ENCODE results near the gene SMIM23.
A peak's percentile ranks its signal among the peaks of the same experiment; 100 is the strongest.

The SMIM23 gene

DNA sequence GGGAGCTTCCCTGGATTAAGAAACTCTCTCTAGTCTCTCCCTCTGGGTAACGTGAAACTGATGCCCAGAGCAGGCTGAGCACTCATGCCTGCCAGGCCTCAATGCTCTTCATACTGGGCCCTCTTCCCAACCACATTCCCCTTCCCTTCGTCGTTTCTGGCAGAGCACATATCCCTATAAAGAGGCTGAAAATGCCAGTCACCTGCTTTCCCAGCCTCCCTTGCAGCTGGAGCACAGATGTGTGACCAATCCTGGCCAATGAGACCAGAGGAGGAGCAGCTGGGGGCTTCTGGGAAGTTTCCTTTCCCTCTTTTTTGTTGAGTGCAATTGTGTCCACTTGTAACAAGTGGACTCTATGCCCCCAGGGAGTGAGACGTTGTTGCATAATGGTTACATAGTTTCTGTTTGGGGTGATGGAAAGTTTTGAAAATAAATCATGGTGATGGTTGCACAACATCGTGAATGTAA, 30.2 kb upstream of the SMIM23 start:
- no peak for DNase-seq (ENCODE audit: extremely low read depth, low read depth)
- TF ChIP-seq, protein P1, sequence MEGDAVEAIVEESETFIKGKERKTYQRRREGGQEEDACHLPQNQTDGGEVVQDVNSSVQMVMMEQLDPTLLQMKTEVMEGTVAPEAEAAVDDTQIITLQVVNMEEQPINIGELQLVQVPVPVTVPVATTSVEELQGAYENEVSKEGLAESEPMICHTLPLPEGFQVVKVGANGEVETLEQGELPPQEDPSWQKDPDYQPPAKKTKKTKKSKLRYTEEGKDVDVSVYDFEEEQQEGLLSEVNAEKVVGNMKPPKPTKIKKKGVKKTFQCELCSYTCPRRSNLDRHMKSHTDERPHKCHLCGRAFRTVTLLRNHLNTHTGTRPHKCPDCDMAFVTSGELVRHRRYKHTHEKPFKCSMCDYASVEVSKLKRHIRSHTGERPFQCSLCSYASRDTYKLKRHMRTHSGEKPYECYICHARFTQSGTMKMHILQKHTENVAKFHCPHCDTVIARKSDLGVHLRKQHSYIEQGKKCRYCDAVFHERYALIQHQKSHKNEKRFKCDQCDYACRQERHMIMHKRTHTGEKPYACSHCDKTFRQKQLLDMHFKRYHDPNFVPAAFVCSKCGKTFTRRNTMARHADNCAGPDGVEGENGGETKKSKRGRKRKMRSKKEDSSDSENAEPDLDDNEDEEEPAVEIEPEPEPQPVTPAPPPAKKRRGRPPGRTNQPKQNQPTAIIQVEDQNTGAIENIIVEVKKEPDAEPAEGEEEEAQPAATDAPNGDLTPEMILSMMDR (IDR thresholded peaks at IDR 0.05; ENCODE audit: low read depth, low read length, missing control alignments) = no peak
- no peak overlapping the region for H3K4me3 ChIP-seq (replicated peaks; ENCODE audit: low read depth, low read length)

DNA sequence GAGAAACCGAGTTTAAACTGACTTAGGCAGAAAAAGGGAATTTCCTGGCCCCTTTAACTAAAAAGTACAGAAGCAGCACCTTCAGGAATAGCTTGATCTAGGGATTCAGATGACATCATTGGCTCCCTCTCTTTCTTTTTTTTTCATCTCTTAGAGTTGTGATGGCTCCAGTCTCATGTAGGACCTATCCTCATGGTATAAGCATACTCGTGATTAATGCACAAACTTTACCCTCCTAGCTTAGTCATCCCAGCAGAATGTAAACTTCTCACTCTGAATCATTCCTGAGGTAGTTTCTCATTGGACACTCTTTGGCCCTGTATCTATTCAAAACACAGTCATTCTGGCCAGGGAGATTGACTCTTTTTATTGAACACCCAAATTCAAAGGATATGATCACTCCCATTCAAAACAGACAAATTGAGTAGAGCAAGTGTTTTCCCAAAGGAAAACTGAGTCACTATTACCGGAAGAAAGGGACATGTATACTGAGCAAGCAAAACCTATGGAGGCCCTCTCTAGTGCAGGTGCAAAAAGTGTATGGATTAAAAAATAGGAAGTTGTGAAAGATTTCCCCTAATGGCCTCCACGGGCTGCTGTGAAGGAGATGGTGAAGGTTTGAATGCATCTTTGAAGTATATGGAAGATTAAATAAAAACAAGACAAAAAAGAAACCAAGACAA, 27.6 kb upstream of the SMIM23 start:
- DNase-seq (ENCODE audit: extremely low read depth, low read depth) = peak; percentile 86
- TF ChIP-seq, protein P1 (IDR thresholded peaks at IDR 0.05; ENCODE audit: low read depth, low read length, missing control alignments) = no peak
- H3K4me3 ChIP-seq (replicated peaks; ENCODE audit: low read depth, low read length) = no peak overlapping the region

DNA sequence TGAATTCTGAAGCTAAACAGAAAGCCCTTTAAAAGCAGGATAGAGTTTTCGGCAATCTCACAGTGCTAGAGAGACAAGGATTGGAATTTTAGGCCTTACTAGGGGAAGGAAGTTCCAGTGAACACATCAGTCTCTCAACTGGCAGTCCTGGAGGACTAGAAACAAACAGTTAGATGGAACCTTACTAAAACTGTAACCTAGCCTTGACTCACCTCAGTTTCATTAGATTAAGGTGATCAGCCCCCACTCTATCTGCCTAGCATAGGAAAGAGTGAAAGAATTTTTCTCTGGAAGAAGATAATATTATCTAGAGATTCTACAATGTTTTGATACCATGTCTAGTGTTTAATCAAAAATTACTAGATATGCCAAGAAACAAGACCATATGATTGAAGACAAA, 25.8 kb upstream of the SMIM23 start:
- TF ChIP-seq, protein P1 (IDR thresholded peaks at IDR 0.05; ENCODE audit: low read depth, low read length, missing control alignments) = no peak
- DNase-seq (ENCODE audit: extremely low read depth, low read depth) = no peak
- no peak overlapping the region for H3K4me3 ChIP-seq (replicated peaks; ENCODE audit: low read depth, low read length)

DNA sequence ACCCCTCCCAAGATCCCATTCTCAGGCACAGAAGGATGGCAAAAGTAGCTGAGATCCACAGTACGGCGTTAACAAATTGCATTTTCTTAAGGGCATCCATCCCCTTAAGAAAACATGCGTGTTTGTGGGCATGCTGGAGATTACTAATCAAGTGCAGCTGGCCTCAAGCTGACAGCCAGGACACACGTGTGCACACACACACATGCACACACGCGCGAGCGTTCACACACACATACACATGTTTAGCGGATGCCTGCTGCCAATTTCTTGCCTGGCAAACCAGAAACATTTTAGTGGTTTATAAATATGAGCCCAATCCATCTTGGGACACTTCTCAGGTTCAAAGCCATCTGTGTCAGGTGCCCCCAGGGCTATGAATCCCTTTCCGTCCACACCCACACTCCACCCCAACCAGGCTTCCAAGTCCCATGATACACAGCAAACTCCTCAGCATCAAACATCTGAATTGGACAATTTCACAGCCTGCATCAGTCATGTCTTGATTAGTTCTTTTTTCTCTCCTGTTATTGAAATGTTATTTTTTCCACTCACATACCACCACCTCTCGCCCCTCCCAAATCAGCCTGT, 23.5 kb upstream of the SMIM23 start:
- TF ChIP-seq, protein P1 (IDR thresholded peaks at IDR 0.05; ENCODE audit: low read depth, low read length, missing control alignments) = no peak
- DNase-seq (ENCODE audit: extremely low read depth, low read depth) = peak; percentile 20
- no peak overlapping the region for H3K4me3 ChIP-seq (replicated peaks; ENCODE audit: low read depth, low read length)

DNA sequence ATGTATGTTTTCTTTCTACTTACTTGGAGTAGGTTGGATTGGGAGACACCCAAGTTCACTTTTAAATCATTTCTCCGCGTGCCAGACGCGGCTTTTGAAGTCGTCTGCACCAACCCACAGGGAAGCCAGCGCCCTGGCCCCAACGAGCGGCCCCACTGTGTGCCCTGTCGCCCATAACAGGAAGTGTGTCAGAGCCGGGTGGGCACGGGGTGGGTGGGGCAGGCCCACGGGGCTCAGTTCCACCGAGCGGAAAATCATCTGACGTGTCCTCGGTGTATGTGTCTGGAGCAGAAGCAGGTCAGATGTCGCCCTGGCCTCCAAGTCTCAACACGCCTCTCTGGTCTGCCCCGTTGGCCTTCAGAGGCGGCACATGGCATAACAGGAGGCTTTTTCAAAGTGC, 22.7 kb upstream of the SMIM23 start:
- DNase-seq (ENCODE audit: extremely low read depth, low read depth) = no peak
- H3K4me3 ChIP-seq (replicated peaks; ENCODE audit: low read depth, low read length) = no peak overlapping the region

DNA sequence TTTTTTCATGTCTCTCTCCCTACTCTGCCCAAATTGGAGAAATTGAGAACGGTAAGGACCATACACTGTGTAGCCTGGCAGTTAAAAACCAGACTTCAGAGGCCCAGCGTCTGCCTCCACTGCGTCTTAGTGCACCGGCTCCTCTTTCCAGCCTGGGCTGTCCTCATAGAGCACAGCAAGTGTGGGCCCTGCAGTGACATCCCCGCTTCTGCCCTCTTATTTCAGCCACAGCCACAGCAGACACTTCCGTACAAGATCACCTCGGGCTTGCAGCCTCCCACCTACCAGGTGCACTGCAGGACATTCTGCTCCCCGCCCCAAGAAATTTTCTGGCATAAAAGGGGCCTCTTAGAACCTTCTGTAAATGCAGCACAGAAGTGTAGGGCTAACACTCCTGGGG, 21.4 kb upstream of the SMIM23 start:
- DNase-seq (ENCODE audit: extremely low read depth, low read depth) = no peak
- H3K4me3 ChIP-seq (replicated peaks; ENCODE audit: low read depth, low read length) = no peak overlapping the region
- TF ChIP-seq, protein P1 (IDR thresholded peaks at IDR 0.05; ENCODE audit: low read depth, low read length, missing control alignments) = no peak

More for the DNA sequence above, 22.7 kb upstream of the SMIM23 start:
- TF ChIP-seq, protein P1 (IDR thresholded peaks at IDR 0.05; ENCODE audit: low read depth, low read length, missing control alignments) = no peak
